Measurements from ENCODE around the gene NKD2.

The NKD2 gene

DNA sequence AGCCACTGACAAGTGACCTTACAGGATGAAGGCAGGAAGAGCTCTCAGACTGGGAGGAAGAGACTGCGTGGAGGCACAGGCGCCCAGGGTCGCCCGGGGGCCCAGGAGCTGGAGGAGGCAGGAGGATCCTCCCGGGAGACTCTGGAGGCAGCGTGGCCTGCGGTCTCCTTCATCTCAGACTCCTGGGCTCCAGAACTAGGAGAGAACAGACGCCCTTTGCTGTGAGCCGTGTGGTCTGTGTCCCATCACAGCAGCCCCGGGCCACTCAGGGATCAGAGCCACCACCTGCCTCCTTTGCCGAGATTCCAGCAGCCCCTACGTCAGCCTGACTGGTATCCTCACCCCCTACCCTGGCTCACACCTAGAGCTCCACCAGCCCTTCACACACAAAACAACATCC is 58.1 kb downstream of the NKD2 start:
- Histone ChIP-seq H3K4me2 (ENCODE audit: low read depth, low read length, poor library complexity, severe bottlenecking) (no peak overlapping the region), H3F3A (ENCODE audit: insufficient read depth) (no peaks in the 10 kb centered on the region), H3K27ac (ENCODE audit: low read depth, low read length) (no peak overlapping the region), H3K9me3 (ENCODE audit: insufficient read depth, low read length) (no peaks in the 10 kb centered on the region), H3K27me3 (ENCODE audit: low read length) (no peaks in the 10 kb centered on the region), H2AFZ (ENCODE audit: low read depth, low read length, severe bottlenecking) (no peak overlapping the region), H3K36me3 (ENCODE audit: low read length) (no peaks in the 10 kb centered on the region), H3K4me3 (ENCODE audit: insufficient read depth, low read length, poor library complexity, severe bottlenecking) (no peak overlapping the region), H3K79me2 (ENCODE audit: insufficient read depth, low read length) (no peaks in the 10 kb centered on the region), H3K9me2 (replicated peaks; ENCODE audit: insufficient read depth, low read length) (no peaks in the 10 kb centered on the region), H3K9ac (ENCODE audit: low read length) (no peak overlapping the region), H4K20me1 (ENCODE audit: low read depth, low read length) (no peaks in the 10 kb centered on the region)
- no peak for TF ChIP-seq EZH2phosphoT487 (conservative IDR thresholded peaks at IDR 0.05; ENCODE audit: low read length)
- TF ChIP-seq, protein P1, sequence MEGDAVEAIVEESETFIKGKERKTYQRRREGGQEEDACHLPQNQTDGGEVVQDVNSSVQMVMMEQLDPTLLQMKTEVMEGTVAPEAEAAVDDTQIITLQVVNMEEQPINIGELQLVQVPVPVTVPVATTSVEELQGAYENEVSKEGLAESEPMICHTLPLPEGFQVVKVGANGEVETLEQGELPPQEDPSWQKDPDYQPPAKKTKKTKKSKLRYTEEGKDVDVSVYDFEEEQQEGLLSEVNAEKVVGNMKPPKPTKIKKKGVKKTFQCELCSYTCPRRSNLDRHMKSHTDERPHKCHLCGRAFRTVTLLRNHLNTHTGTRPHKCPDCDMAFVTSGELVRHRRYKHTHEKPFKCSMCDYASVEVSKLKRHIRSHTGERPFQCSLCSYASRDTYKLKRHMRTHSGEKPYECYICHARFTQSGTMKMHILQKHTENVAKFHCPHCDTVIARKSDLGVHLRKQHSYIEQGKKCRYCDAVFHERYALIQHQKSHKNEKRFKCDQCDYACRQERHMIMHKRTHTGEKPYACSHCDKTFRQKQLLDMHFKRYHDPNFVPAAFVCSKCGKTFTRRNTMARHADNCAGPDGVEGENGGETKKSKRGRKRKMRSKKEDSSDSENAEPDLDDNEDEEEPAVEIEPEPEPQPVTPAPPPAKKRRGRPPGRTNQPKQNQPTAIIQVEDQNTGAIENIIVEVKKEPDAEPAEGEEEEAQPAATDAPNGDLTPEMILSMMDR (IDR thresholded peaks at IDR 0.05; ENCODE audit: insufficient read depth, low read length, poor library complexity, severe bottlenecking): no peak

DNA sequence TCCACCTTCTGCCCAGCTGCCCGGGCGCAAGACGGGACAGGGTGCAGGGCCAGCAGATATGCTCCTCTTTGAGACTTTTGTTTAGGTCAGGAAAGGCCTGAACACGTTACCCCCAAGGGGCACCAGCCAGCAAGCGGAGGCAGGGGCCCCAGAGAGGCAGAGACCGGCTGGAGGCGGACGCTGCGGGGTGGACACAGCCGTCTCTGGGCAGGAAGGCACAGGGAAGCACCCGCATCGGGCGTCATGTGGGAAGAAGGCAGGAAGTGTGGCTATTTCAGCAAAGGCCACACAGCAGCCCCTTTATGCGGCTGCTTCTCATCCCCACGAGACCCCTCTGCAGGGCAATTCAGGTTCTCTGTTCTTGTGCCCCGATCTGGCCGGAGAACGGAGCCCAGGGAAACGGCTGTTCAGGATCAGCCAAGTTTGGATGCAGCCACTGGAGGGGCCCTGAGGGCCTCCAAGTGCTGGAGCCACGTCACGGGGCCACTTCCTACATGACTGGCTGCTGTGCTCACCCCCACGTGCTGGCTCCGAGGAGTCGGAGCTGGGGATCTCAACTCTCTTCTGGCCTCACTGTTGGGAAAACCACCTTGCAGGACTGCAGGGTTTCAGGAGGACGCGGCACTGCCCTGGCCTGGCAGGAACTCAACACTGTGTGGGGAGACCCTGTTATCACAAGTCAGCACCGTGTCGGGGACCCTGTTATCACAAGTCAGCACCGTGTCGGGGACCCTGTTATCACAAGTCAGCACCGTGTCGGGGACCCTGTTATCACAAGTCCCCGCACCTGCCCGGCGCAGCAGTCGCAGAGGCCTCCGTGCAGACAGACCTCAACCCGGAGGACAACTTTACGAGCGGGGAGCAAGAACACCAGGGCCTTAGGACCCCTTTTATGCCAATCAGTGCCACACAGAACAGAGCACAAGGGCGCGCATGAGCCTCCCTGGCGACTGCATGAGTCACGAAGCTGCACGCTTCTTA is 58.8 kb downstream of the NKD2 start:
- Histone ChIP-seq H3K9me2 (replicated peaks; ENCODE audit: insufficient read depth, low read length) (no peaks in the 10 kb centered on the region), H3K4me2 (ENCODE audit: low read depth, low read length, poor library complexity, severe bottlenecking) (no peak overlapping the region), H3K36me3 (ENCODE audit: low read length) (no peaks in the 10 kb centered on the region), H3K79me2 (ENCODE audit: insufficient read depth, low read length) (no peaks in the 10 kb centered on the region), H3K9ac (ENCODE audit: low read length) (no peak overlapping the region), H3K27me3 (ENCODE audit: low read length) (no peaks in the 10 kb centered on the region), H3K9me3 (ENCODE audit: insufficient read depth, low read length) (no peaks in the 10 kb centered on the region), H3K4me3 (ENCODE audit: insufficient read depth, low read length, poor library complexity, severe bottlenecking) (no peak overlapping the region), H3K27ac (ENCODE audit: low read depth, low read length) (no peak overlapping the region), H3F3A (ENCODE audit: insufficient read depth) (no peaks in the 10 kb centered on the region), H2AFZ (ENCODE audit: low read depth, low read length, severe bottlenecking) (no peak overlapping the region), H4K20me1 (ENCODE audit: low read depth, low read length) (no peaks in the 10 kb centered on the region)
- TF ChIP-seq, protein P1 (IDR thresholded peaks at IDR 0.05; ENCODE audit: insufficient read depth, low read length, poor library complexity, severe bottlenecking): no peak
- TF ChIP-seq EZH2phosphoT487 (conservative IDR thresholded peaks at IDR 0.05; ENCODE audit: low read length): no peak

DNA sequence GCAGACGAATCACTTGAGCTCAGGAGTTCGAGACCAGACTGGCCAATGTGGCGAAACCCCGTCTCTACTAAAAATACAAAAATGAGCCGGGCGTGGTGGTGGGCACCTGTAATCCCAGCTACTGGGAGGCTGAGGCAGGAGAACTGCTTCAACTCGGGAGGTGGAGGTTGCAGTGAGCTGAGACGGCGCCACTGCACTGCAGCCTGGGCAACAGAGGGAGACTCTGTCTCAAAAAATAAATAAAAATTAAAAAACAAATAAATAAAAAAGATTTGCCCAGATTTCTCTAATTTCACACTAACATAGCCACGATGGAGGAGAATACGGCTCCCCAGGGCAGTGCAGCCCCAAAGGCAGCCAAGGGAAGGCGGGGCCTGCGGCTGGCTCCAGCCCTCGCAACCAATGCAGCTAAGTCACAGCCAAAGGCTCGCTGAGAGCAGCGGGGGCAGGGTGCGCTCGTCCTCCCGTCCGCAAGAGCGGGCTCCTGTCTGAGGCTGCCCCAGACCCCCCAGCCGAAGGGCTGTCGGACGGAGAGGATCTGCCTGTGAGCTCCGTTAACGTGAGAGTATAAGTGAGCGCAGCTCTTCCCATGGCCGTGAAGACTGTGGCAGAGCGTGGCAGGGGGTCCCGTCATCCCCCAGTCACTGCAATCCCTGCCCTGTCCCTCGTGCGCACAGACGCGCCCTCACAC is 59.7 kb downstream of the NKD2 start:
- Histone ChIP-seq H2AFZ (ENCODE audit: low read depth, low read length, severe bottlenecking) (no peak overlapping the region), H3K27me3 (ENCODE audit: low read length) (no peaks in the 10 kb centered on the region), H3K9ac (ENCODE audit: low read length) (no peak overlapping the region), H3K4me2 (ENCODE audit: low read depth, low read length, poor library complexity, severe bottlenecking) (no peak overlapping the region), H3K79me2 (ENCODE audit: insufficient read depth, low read length) (no peaks in the 10 kb centered on the region), H3K27ac (ENCODE audit: low read depth, low read length) (no peak overlapping the region), H3K9me3 (ENCODE audit: insufficient read depth, low read length) (no peaks in the 10 kb centered on the region), H3K36me3 (ENCODE audit: low read length) (no peaks in the 10 kb centered on the region), H4K20me1 (ENCODE audit: low read depth, low read length) (no peaks in the 10 kb centered on the region), H3F3A (ENCODE audit: insufficient read depth) (no peaks in the 10 kb centered on the region), H3K9me2 (replicated peaks; ENCODE audit: insufficient read depth, low read length) (no peaks in the 10 kb centered on the region), H3K4me3 (ENCODE audit: insufficient read depth, low read length, poor library complexity, severe bottlenecking) (no peak overlapping the region)
- no peak for TF ChIP-seq EZH2phosphoT487 (conservative IDR thresholded peaks at IDR 0.05; ENCODE audit: low read length)
- TF ChIP-seq, protein P1 (IDR thresholded peaks at IDR 0.05; ENCODE audit: insufficient read depth, low read length, poor library complexity, severe bottlenecking): no peak
